ENCODE results near the gene ARHGEF33.

ARHGEF33 gene

DNA sequence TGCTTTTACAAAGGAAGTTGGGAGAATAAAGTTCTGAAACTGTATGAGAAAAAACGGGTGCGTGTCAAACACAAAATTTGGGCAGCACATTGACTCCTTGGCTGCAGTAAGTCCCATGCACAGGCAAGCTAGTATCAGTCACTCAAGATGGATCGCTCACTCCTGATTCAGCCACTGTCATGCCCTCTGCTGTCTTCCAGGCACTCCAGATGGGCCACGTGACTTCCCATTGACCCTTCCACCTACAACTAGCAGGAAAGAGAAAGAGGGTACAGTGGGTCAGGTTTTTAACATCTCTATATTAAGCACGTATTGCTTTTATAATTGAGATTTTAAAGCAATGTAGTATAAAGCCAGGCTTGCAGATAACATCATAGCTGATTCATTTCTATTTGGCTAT is 8.6 kb downstream of the ARHGEF33 start:
- no peak overlapping the region for H2AFZ ChIP-seq (ENCODE audit: low read depth, low read length)
- H4K20me1 ChIP-seq (ENCODE audit: insufficient read depth, low read length), result no peaks in the 10 kb centered on the region
- no peak overlapping the region for H3K4me3 ChIP-seq (ENCODE audit: low read length)
- H3K4me2 ChIP-seq (ENCODE audit: low read length), result no peak overlapping the region
- H3K9me3 ChIP-seq (ENCODE audit: insufficient read depth, low read length), result no peaks in the 10 kb centered on the region
- no peaks in the 10 kb centered on the region for H3K79me2 ChIP-seq (ENCODE audit: low read length)
- TF ChIP-seq CTCF (IDR thresholded peaks at IDR 0.05; ENCODE audit: low read depth, low read length) (no peak), EZH2phosphoT487 (IDR thresholded peaks at IDR 0.05; ENCODE audit: low read depth) (no peak)
- no peak overlapping the region for H3K9ac ChIP-seq (ENCODE audit: low read length)
- H3K36me3 ChIP-seq (replicated peaks; ENCODE audit: low read depth, low read length), result no peaks in the 10 kb centered on the region
- H3K4me1 ChIP-seq (ENCODE audit: low read length), result no peaks in the 10 kb centered on the region
- H3K27me3 ChIP-seq (ENCODE audit: low read depth, low read length), result peaks cover 10% of the 10 kb centered on the region
- no peak overlapping the region for H3K27ac ChIP-seq (ENCODE audit: low read length)

DNA sequence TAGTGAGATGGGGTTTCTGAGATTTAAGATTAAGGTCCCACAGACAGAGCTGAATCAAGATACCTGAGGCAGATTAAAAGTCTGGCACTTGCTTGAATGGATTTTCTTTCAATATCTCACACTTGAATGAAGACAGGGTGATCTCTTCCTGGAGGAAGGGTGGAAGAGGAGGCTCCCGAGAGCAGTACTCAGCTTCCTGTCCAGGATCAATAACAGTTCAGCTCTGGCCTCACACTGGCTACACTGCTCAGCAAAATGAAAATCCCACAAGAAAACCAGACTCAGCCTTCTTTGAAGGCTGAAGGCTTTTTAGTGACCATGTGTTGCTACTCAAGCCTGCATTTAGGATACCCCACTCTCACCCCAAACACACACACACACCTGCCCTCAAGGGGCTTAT is 11.1 kb downstream of the ARHGEF33 start:
- no peaks in the 10 kb centered on the region for H4K20me1 ChIP-seq (ENCODE audit: insufficient read depth, low read length)
- TF ChIP-seq CTCF (IDR thresholded peaks at IDR 0.05; ENCODE audit: low read depth, low read length), result no peak
- no peak for TF ChIP-seq EZH2phosphoT487 (IDR thresholded peaks at IDR 0.05; ENCODE audit: low read depth)
- no peak overlapping the region for H3K4me3 ChIP-seq (ENCODE audit: low read length)

GRCh38 chr2:38905251-38905650 is 15.6 kb downstream of the ARHGEF33 start:
- H3K27ac ChIP-seq (ENCODE audit: low read length), result no peak overlapping the region
- peaks cover 29% of the 10 kb centered on the region for H3K4me1 ChIP-seq (ENCODE audit: low read length)
- peak overlapping the region; percentile 43 for H3K4me2 ChIP-seq (ENCODE audit: low read length)
- peaks cover 8% of the 10 kb centered on the region; the same call in 1 of the 2 replicates for H3K27me3 ChIP-seq (ENCODE audit: low read depth, low read length)
- TF ChIP-seq CTCF (IDR thresholded peaks at IDR 0.05; ENCODE audit: low read depth, low read length) (no peak), EZH2phosphoT487 (IDR thresholded peaks at IDR 0.05; ENCODE audit: low read depth) (no peak)
- H3K9ac ChIP-seq (ENCODE audit: low read length), result no peak overlapping the region
- H2AFZ ChIP-seq (ENCODE audit: low read depth, low read length), result peak overlapping the region; percentile 77
- H3K36me3 ChIP-seq (replicated peaks; ENCODE audit: low read depth, low read length), result no peaks in the 10 kb centered on the region
- no peaks in the 10 kb centered on the region for H4K20me1 ChIP-seq (ENCODE audit: insufficient read depth, low read length)
- H3K79me2 ChIP-seq (ENCODE audit: low read length), result no peaks in the 10 kb centered on the region
- H3K9me3 ChIP-seq (ENCODE audit: insufficient read depth, low read length), result no peaks in the 10 kb centered on the region
- H3K4me3 ChIP-seq (ENCODE audit: low read length), result no peak overlapping the region

More for the DNA sequence above, 11.1 kb downstream of the ARHGEF33 start:
- H3K9ac ChIP-seq (ENCODE audit: low read length), result no peak overlapping the region
- no peaks in the 10 kb centered on the region for H3K79me2 ChIP-seq (ENCODE audit: low read length)
- no peaks in the 10 kb centered on the region for H3K9me3 ChIP-seq (ENCODE audit: insufficient read depth, low read length)
- H3K36me3 ChIP-seq (replicated peaks; ENCODE audit: low read depth, low read length), result no peaks in the 10 kb centered on the region
- H3K27ac ChIP-seq (ENCODE audit: low read length), result no peak overlapping the region
- peaks cover 10% of the 10 kb centered on the region for H3K27me3 ChIP-seq (ENCODE audit: low read depth, low read length)
- no peak overlapping the region for H3K4me2 ChIP-seq (ENCODE audit: low read length)
- H3K4me1 ChIP-seq (ENCODE audit: low read length), result peaks cover 10% of the 10 kb centered on the region
- H2AFZ ChIP-seq (ENCODE audit: low read depth, low read length), result no peak overlapping the region

GRCh38 chr2:38907242-38907641 is 17.6 kb downstream of the ARHGEF33 start:
- TF ChIP-seq CTCF (IDR thresholded peaks at IDR 0.05; ENCODE audit: low read depth, low read length), result no peak
- no peak for TF ChIP-seq EZH2phosphoT487 (IDR thresholded peaks at IDR 0.05; ENCODE audit: low read depth)
- no peak overlapping the region for H3K4me3 ChIP-seq (ENCODE audit: low read length)
- H2AFZ ChIP-seq (ENCODE audit: low read depth, low read length), result no peak overlapping the region
- H3K9me3 ChIP-seq (ENCODE audit: insufficient read depth, low read length), result no peaks in the 10 kb centered on the region
- no peak overlapping the region for H3K4me2 ChIP-seq (ENCODE audit: low read length)
- no peaks in the 10 kb centered on the region for H3K79me2 ChIP-seq (ENCODE audit: low read length)
- peaks cover 8% of the 10 kb centered on the region for H3K27me3 ChIP-seq (ENCODE audit: low read depth, low read length)
- H3K9ac ChIP-seq (ENCODE audit: low read length), result no peak overlapping the region
- peaks cover 29% of the 10 kb centered on the region for H3K4me1 ChIP-seq (ENCODE audit: low read length)
- H3K27ac ChIP-seq (ENCODE audit: low read length), result no peak overlapping the region
- H3K36me3 ChIP-seq (replicated peaks; ENCODE audit: low read depth, low read length), result no peaks in the 10 kb centered on the region
- H4K20me1 ChIP-seq (ENCODE audit: insufficient read depth, low read length), result no peaks in the 10 kb centered on the region

Measured in OCI-LY3 (cell line).